ENCODE data around the gene POLR2F.

Gene POLR2F

GRCh38 chr22:38007330-38007902 is 53.9 kb downstream of the POLR2F start:
- DNase-seq = peak in 3 of 4 experiments; percentile 9 to 27 (median 25)

DNA sequence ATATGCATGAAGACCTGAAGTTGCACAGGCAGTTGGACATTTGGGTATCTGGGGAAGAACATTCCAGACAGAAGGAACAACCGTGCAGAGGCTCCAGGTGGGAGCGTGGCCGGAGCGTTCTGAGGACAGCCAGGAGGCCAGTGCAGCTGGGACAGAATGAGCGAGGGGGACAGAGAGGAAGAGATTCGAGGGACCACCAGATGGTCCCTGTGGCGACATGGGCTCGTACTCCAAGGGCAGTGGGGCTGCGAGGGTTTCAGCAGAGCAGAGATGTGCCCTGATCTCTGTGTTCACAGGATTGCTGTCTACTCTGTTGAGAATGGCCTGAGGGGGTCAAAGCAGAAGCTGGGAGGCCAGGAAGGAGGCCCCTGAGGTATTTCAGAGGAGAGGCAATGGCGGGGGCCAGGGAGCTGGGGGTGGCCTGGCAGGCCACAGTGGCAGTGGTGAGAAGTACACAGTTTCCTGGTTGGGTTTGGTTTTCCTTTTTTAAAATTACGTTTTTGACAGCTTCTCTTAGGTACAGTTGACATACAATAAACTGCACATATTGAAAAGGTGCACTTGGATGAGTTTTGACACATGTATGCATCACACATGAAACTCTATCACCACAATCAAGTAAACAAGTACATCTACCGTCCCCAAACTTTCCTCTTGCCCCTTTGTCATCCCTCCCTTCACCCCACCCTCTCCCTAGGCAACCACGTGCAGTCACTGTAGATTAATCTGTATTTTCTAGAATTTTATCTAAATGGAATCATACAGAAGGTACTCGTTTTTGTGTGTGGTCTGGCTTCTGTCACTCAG is 55.7 kb downstream of the POLR2F start:
- no peak for DNase-seq

DNA sequence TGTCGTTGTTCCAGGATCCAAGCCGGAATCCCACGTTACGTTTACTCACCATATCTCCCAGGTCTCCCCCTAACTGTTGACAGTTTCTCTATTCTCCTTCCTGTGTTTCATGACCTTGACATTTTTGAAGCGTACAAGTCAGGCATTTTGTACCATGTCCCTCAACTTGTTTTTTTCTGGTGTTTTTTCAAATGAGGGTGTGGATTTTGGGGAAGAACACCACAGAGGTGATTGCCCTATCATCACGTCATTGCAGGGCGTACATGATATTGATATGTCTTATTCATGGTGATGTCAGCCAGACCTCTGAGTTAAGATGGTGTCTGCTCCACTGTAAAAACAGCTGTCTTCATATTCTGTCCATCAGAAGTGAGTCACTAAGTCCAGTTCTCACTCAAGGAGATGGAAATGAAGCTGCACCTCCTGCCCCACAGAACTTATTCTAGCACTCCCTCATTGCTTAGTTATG is 59.1 kb downstream of the POLR2F start:
- no peak for DNase-seq

GRCh38 chr22:38014083-38014482 is 60.6 kb downstream of the POLR2F start:
- DNase-seq = no peak

GRCh38 chr22:38016182-38017151 is 63.0 kb downstream of the POLR2F start:
- peak in 1 of 4 experiments; percentile 14 for DNase-seq

- peak; percentile 93 to 96 (median 94) for DNase-seq
Observed at GRCh38 chr22:38017272-38017920, 63.9 kb downstream of the POLR2F start.

DNA sequence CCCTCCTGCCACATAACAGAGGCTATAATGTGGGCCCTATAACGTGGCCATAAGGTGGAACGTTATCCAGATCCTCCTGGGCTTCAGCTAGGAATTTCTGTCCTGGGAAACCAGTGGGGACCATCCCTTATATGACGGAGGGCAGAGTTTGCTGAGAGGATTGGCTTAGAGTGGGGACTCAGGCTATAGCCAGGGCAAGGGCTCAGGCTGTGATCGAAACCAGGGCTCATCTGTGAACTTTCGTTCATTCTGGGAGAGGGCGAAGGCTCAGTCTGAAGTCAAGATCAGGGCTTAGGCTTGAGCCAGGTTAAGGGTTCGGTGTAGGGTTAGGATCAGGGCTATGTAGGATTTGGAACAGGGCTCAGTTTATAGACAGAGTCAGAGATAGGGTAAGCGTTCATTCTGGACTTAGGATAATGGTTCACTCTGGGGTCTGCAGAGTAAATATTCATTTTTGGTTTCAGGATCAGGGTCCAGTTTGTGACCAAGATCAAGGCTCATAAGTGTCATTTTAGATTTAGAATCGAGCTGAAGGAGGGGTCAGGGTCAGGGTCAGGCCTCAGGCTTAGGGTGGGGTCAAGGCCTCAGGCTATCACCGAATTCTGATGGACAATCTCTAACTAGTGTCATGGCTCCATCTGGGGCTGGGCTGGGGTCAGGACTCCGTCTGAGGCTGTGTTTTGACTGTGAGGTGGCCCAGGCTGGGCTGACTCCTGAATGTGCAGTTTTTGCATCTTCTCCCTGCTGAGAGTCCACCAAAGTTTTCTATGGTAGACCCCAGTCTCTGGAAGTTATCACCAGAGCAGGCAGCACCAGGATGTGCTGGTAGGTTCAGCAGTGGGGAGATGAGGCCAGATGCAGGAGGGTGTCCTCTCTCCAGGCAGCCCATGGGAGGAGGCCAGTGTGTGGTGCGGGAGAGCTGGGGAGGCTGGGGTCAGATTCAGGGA is 64.7 kb downstream of the POLR2F start:
- no peak for DNase-seq
